ENCODE data around the gene NSDHL. TPM values are rescaled to one million over a fixed set of nuclear protein-coding genes. Genes with fewer than 3 reads are reported as not detected.
A peak's percentile ranks its signal among the peaks of the same experiment; 100 is the strongest.

The NSDHL gene
- total RNA-seq, 1 donor from 2014 or later = 15.2 TPM

- Histone ChIP-seq H3K4me3 (no peak overlapping the region), H3K4me1 (peaks cover 4% of the 10 kb centered on the region), H3K27me3 (no peaks in the 10 kb centered on the region), H3K27ac (peak overlapping the region; percentile 37), H3K9me3 (no peaks in the 10 kb centered on the region), H3K36me3 (no peaks in the 10 kb centered on the region)
- TF ChIP-seq CTCF (IDR thresholded peaks at IDR 0.05) = no peak
- TF ChIP-seq POLR2AphosphoS5 (IDR thresholded peaks at IDR 0.05; ENCODE audit: insufficient read depth in 1 of 2, low read depth in 1 of 2) = no peak
- TF ChIP-seq POLR2A (IDR thresholded peaks at IDR 0.05) = no peak
- intact Hi-C loops (cut with DNase I) = no loop called here
- no peak for DNase-seq (ENCODE audit: extremely low spot score in 2 of 2)
These were observed 81.8 kb downstream of the NSDHL start for GRCh38 chrX:152912641-152913040.

DNA sequence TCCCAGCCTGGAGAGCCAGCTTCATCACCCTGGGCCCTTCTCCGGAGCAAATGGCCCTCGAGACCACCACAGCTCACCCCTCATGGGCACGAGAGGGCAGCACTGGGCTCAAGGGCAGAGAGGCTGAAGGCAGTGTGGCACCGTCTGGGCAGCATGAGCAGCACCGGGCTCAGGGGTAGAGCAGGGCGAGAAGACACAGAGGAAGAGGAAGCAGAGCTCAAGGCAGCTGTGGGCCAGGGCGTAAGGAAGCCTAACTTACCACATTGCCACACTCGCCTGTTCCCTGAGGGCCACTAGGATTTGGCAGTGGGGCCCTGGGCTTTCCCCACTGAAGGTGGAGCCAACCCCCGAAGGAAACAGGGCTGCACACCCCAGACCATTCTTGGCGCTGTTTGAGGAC is 82.5 kb downstream of the NSDHL start:
- no peak for DNase-seq (ENCODE audit: extremely low spot score in 2 of 2)

DNA sequence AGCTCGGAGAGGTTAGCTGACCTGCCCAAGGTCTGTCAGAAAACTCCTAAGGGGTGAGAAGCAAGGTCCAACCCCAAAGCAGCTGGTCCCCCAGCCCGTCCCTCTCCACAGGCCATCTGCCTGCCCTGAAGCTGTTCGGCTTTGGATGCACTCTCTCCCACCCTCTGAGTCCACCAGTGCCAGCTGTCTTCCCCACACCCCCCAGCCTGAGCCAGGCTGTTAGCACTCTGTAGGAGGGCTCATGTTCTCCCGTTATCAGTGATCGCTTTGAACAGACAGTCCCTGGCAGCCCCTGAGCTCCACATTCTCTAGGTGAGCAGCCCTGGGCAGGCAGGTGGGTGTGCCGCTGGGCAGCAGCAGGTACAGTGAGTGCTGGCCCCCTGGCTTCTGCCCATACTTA is 83.0 kb downstream of the NSDHL start:
- intact Hi-C loops (cut with DNase I) = no loop called here

More for the DNA sequence above, 82.5 kb downstream of the NSDHL start:
- Histone ChIP-seq H3K4me3 (no peak overlapping the region), H3K27ac (peak overlapping the region; percentile 37), H3K9me3 (no peaks in the 10 kb centered on the region), H3K27me3 (no peaks in the 10 kb centered on the region), H3K36me3 (no peaks in the 10 kb centered on the region), H3K4me1 (peaks cover 5% of the 10 kb centered on the region)
- intact Hi-C loops (cut with DNase I) = no loop called here
- TF ChIP-seq CTCF (IDR thresholded peaks at IDR 0.05) = no peak
- no peak for TF ChIP-seq POLR2A (IDR thresholded peaks at IDR 0.05)
- no peak for TF ChIP-seq POLR2AphosphoS5 (IDR thresholded peaks at IDR 0.05; ENCODE audit: insufficient read depth in 1 of 2, low read depth in 1 of 2)

GRCh38 chrX:152915541-152916241 is 84.8 kb downstream of the NSDHL start:
- Histone ChIP-seq H3K9me3 (no peaks in the 10 kb centered on the region), H3K4me3 (no peak overlapping the region), H3K27ac (peak overlapping the region; percentile 76), H3K36me3 (no peaks in the 10 kb centered on the region), H3K4me1 (peaks cover 5% of the 10 kb centered on the region), H3K27me3 (no peaks in the 10 kb centered on the region)
- no peak for TF ChIP-seq POLR2A (IDR thresholded peaks at IDR 0.05)
- TF ChIP-seq CTCF (IDR thresholded peaks at IDR 0.05) = peak in 2 of 3 experiments; percentile 25 to 31
- TF ChIP-seq POLR2AphosphoS5 (IDR thresholded peaks at IDR 0.05; ENCODE audit: insufficient read depth in 1 of 2, low read depth in 1 of 2) = no peak
- DNase-seq (ENCODE audit: extremely low spot score in 2 of 2) = no peak
- intact Hi-C loops (cut with DNase I) = no loop called here

More for the DNA sequence above, 83.0 kb downstream of the NSDHL start:
- peaks cover 5% of the 10 kb centered on the region for H3K4me1 ChIP-seq
- DNase-seq (ENCODE audit: extremely low spot score in 2 of 2) = no peak
- H3K36me3 ChIP-seq = no peaks in the 10 kb centered on the region
- peak overlapping the region; percentile 37 for H3K27ac ChIP-seq
- H3K9me3 ChIP-seq = no peaks in the 10 kb centered on the region
- H3K4me3 ChIP-seq = no peak overlapping the region
- H3K27me3 ChIP-seq = no peaks in the 10 kb centered on the region
- TF ChIP-seq POLR2A (IDR thresholded peaks at IDR 0.05) = no peak
- no peak for TF ChIP-seq CTCF (IDR thresholded peaks at IDR 0.05)
- no peak for TF ChIP-seq POLR2AphosphoS5 (IDR thresholded peaks at IDR 0.05; ENCODE audit: insufficient read depth in 1 of 2, low read depth in 1 of 2)

All from vagina (tissue), 2 donors.